ENCODE results near the gene CD2BP2. TPM values are rescaled to one million over a fixed set of nuclear protein-coding genes. Genes with fewer than 3 reads are reported as not detected.

CD2BP2 gene
- polyA plus RNA-seq, 1 of the 3 experiments (the other 2 are of a cell fraction) = 80.8 TPM

DNA sequence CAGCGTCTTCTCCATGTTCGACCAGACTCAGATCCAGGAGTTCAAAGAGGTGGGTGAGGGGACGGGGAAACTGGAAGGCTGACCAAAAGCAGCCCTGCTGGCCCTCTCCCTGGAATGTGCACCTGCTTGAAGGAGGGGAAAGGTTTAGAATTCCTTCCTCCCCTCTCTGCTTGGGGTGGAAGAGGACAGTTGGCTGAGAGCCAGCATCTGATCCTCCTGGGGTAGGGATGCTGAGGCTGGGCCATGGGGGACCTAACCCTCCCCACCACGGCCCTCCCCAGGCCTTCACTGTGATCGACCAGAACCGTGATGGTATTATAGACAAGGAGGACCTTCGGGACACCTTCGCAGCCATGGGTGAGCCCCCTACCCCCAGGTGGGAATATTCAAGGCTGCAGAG, 20.8 kb upstream of the CD2BP2 start:
- ChIA-PET CTCF (interaction anchor here (2.0 kb wide), 1 partner anchor 33 kb away, joined by 11 read pairs; no protein-coding TSS in a partner anchor), POLR2A (no interaction called here)
- TF ChIP-seq NFIC (IDR thresholded peaks at IDR 0.05; ENCODE audit: borderline replicate concordance) (no peak), TEAD4 (IDR thresholded peaks at IDR 0.05; ENCODE audit: borderline replicate concordance, insufficient read depth) (no peak), EZH2phosphoT487 (IDR thresholded peaks at IDR 0.05; ENCODE audit: borderline replicate concordance, low read depth) (no peak), MXI1 (IDR thresholded peaks at IDR 0.05; ENCODE audit: low read depth, low read length) (no peak), RFX5 (IDR thresholded peaks at IDR 0.05; ENCODE audit: low read length) (no peak), SMC3 (IDR thresholded peaks at IDR 0.05; ENCODE audit: low read depth, low read length) (no peak), TAF1 (IDR thresholded peaks at IDR 0.05; ENCODE audit: borderline replicate concordance, low read depth, low read length) (no peak), RCOR1 (IDR thresholded peaks at IDR 0.05; ENCODE audit: low read length) (no peak), FOXJ3 (CRISPR knock-in tag; IDR thresholded peaks at IDR 0.05) (no peak), NRF1 (IDR thresholded peaks at IDR 0.05; ENCODE audit: low read depth, low read length) (no peak)
- TF ChIP-seq, protein P1, sequence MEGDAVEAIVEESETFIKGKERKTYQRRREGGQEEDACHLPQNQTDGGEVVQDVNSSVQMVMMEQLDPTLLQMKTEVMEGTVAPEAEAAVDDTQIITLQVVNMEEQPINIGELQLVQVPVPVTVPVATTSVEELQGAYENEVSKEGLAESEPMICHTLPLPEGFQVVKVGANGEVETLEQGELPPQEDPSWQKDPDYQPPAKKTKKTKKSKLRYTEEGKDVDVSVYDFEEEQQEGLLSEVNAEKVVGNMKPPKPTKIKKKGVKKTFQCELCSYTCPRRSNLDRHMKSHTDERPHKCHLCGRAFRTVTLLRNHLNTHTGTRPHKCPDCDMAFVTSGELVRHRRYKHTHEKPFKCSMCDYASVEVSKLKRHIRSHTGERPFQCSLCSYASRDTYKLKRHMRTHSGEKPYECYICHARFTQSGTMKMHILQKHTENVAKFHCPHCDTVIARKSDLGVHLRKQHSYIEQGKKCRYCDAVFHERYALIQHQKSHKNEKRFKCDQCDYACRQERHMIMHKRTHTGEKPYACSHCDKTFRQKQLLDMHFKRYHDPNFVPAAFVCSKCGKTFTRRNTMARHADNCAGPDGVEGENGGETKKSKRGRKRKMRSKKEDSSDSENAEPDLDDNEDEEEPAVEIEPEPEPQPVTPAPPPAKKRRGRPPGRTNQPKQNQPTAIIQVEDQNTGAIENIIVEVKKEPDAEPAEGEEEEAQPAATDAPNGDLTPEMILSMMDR (IDR thresholded peaks at IDR 0.05) = no peak
- TF ChIP-seq, protein P2, sequence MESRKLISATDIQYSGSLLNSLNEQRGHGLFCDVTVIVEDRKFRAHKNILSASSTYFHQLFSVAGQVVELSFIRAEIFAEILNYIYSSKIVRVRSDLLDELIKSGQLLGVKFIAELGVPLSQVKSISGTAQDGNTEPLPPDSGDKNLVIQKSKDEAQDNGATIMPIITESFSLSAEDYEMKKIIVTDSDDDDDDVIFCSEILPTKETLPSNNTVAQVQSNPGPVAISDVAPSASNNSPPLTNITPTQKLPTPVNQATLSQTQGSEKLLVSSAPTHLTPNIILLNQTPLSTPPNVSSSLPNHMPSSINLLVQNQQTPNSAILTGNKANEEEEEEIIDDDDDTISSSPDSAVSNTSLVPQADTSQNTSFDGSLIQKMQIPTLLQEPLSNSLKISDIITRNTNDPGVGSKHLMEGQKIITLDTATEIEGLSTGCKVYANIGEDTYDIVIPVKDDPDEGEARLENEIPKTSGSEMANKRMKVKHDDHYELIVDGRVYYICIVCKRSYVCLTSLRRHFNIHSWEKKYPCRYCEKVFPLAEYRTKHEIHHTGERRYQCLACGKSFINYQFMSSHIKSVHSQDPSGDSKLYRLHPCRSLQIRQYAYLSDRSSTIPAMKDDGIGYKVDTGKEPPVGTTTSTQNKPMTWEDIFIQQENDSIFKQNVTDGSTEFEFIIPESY (IDR thresholded peaks at IDR 0.05; ENCODE audit: borderline replicate concordance, low read depth) = no peak

GRCh38 chr16:30374538-30374937, 19.4 kb upstream of the CD2BP2 start, which contains the start of gene MYL11:
Gene MYL11 (plus strand): TSS chr16:30374802. CDS start chr16:30374858, 56 bp downstream.
- H3K4me2 ChIP-seq = no peak within 1 kb of the TSS
- no peak within 1 kb of the TSS for H3K27ac ChIP-seq (ENCODE audit: low read depth in 2 of 2, low read length in 1 of 2)

More for the DNA sequence above, 20.8 kb upstream of the CD2BP2 start:
- H3K4me2 ChIP-seq = no peak overlapping the region
- no peak overlapping the region for H2AFZ ChIP-seq (ENCODE audit: low read depth)
- no peak overlapping the region for H3K9ac ChIP-seq
- H3K9me3 ChIP-seq = no peaks in the 10 kb centered on the region
- peaks cover 19% of the 10 kb centered on the region for H3F3A ChIP-seq (replicated peaks; ENCODE audit: insufficient read depth)
- no peaks in the 10 kb centered on the region for H3K9me2 ChIP-seq
- peaks cover 15% of the 10 kb centered on the region; the same call in 1 of the 2 replicates for H3K79me2 ChIP-seq (ENCODE audit: insufficient read depth)
- 94% methylated on average over 8 of the region's 8 CpGs for WGBS (ENCODE audit: low lambda C conversion rate)
- peaks cover 12% of the 10 kb centered on the region; the same call in 1 of the 2 replicates for H4K20me1 ChIP-seq (ENCODE audit: insufficient read depth)
- peaks cover 10 to 25% of the 10 kb centered on the region in 2 experiments; a peak in 3 of 4 replicates for H3K4me1 ChIP-seq (ENCODE audit: control insufficient read depth in 1 of 2, insufficient read depth in 2 of 2, low read depth in 1 of 2, low read length in 1 of 2)
- no peak overlapping the region; a peak in 1 of 4 replicates for H3K27ac ChIP-seq (ENCODE audit: low read depth in 2 of 2, low read length in 1 of 2)
- H3K36me3 ChIP-seq (replicated peaks in 1 of 2; ENCODE audit: control insufficient read depth in 1 of 2, insufficient read depth in 2 of 2, low read length in 1 of 2) = peaks cover 0 to 6% of the 10 kb centered on the region in 2 experiments
- H3K4me3 ChIP-seq (ENCODE audit: low read depth in 2 of 2, low read length in 1 of 2) = no peak overlapping the region
- no peak for DNase-seq
- H3K27me3 ChIP-seq (ENCODE audit: insufficient read depth) = no peaks in the 10 kb centered on the region

More at GRCh38 chr16:30374538-30374937, 19.4 kb upstream of the CD2BP2 start, which contains the start of gene MYL11:
- Histone ChIP-seq H3K9me2 (no peaks in the 10 kb centered on the region), H3K4me1 (ENCODE audit: control insufficient read depth in 1 of 2, insufficient read depth in 2 of 2, low read depth in 1 of 2, low read length in 1 of 2) (peaks cover 10 to 25% of the 10 kb centered on the region in 2 experiments; a peak in 3 of 4 replicates), H3K4me3 (ENCODE audit: low read depth in 2 of 2, low read length in 1 of 2) (no peak within 1 kb of the TSS), H3K36me3 (replicated peaks in 1 of 2; ENCODE audit: control insufficient read depth in 1 of 2, insufficient read depth in 2 of 2, low read length in 1 of 2) (no peaks in the 10 kb centered on the region), H3K9me3 (no peaks in the 10 kb centered on the region), H3K9ac (no peak within 1 kb of the TSS), H3K27me3 (ENCODE audit: insufficient read depth) (no peaks in the 10 kb centered on the region), H3K79me2 (ENCODE audit: insufficient read depth) (peaks cover 10% of the 10 kb centered on the region), H2AFZ (ENCODE audit: low read depth) (no peak within 1 kb of the TSS), H4K20me1 (ENCODE audit: insufficient read depth) (peaks cover 4% of the 10 kb centered on the region), H3F3A (replicated peaks; ENCODE audit: insufficient read depth) (peaks cover 11% of the 10 kb centered on the region)
- POLR2A ChIA-PET = no interaction called here
- CTCF ChIA-PET = no interaction called here
- WGBS (ENCODE audit: low lambda C conversion rate) = 83% methylated on average over 2 of the region's 6 CpGs
- no peak for DNase-seq
- TF ChIP-seq MXI1 (IDR thresholded peaks at IDR 0.05; ENCODE audit: low read depth, low read length) (no peak), USF2 (IDR thresholded peaks at IDR 0.05; ENCODE audit: borderline replicate concordance, low read depth, low read length) (no peak), ELF1 (IDR thresholded peaks at IDR 0.05) (no peak), FOXM1 (IDR thresholded peaks at IDR 0.05; ENCODE audit: low read depth) (no peak), EP300 (IDR thresholded peaks at IDR 0.05; ENCODE audit: borderline replicate concordance in 1 of 2, low read depth in 1 of 2, low read length in 1 of 2) (no peak), PBX3 (IDR thresholded peaks at IDR 0.05) (no peak), TAF1 (IDR thresholded peaks at IDR 0.05; ENCODE audit: borderline replicate concordance, low read depth, low read length) (no peak)
- TF ChIP-seq, protein P3, sequence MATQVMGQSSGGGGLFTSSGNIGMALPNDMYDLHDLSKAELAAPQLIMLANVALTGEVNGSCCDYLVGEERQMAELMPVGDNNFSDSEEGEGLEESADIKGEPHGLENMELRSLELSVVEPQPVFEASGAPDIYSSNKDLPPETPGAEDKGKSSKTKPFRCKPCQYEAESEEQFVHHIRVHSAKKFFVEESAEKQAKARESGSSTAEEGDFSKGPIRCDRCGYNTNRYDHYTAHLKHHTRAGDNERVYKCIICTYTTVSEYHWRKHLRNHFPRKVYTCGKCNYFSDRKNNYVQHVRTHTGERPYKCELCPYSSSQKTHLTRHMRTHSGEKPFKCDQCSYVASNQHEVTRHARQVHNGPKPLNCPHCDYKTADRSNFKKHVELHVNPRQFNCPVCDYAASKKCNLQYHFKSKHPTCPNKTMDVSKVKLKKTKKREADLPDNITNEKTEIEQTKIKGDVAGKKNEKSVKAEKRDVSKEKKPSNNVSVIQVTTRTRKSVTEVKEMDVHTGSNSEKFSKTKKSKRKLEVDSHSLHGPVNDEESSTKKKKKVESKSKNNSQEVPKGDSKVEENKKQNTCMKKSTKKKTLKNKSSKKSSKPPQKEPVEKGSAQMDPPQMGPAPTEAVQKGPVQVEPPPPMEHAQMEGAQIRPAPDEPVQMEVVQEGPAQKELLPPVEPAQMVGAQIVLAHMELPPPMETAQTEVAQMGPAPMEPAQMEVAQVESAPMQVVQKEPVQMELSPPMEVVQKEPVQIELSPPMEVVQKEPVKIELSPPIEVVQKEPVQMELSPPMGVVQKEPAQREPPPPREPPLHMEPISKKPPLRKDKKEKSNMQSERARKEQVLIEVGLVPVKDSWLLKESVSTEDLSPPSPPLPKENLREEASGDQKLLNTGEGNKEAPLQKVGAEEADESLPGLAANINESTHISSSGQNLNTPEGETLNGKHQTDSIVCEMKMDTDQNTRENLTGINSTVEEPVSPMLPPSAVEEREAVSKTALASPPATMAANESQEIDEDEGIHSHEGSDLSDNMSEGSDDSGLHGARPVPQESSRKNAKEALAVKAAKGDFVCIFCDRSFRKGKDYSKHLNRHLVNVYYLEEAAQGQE (IDR thresholded peaks at IDR 0.05; ENCODE audit: low read depth, low read length) = no peak

Data from SK-N-SH (cell line).